ENCODE results near the gene PER1.
A peak's percentile ranks its signal among the peaks of the same experiment; 100 is the strongest.

PER1 gene, protein sequence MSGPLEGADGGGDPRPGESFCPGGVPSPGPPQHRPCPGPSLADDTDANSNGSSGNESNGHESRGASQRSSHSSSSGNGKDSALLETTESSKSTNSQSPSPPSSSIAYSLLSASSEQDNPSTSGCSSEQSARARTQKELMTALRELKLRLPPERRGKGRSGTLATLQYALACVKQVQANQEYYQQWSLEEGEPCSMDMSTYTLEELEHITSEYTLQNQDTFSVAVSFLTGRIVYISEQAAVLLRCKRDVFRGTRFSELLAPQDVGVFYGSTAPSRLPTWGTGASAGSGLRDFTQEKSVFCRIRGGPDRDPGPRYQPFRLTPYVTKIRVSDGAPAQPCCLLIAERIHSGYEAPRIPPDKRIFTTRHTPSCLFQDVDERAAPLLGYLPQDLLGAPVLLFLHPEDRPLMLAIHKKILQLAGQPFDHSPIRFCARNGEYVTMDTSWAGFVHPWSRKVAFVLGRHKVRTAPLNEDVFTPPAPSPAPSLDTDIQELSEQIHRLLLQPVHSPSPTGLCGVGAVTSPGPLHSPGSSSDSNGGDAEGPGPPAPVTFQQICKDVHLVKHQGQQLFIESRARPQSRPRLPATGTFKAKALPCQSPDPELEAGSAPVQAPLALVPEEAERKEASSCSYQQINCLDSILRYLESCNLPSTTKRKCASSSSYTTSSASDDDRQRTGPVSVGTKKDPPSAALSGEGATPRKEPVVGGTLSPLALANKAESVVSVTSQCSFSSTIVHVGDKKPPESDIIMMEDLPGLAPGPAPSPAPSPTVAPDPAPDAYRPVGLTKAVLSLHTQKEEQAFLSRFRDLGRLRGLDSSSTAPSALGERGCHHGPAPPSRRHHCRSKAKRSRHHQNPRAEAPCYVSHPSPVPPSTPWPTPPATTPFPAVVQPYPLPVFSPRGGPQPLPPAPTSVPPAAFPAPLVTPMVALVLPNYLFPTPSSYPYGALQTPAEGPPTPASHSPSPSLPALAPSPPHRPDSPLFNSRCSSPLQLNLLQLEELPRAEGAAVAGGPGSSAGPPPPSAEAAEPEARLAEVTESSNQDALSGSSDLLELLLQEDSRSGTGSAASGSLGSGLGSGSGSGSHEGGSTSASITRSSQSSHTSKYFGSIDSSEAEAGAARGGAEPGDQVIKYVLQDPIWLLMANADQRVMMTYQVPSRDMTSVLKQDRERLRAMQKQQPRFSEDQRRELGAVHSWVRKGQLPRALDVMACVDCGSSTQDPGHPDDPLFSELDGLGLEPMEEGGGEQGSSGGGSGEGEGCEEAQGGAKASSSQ (N-terminal part only)

DNA sequence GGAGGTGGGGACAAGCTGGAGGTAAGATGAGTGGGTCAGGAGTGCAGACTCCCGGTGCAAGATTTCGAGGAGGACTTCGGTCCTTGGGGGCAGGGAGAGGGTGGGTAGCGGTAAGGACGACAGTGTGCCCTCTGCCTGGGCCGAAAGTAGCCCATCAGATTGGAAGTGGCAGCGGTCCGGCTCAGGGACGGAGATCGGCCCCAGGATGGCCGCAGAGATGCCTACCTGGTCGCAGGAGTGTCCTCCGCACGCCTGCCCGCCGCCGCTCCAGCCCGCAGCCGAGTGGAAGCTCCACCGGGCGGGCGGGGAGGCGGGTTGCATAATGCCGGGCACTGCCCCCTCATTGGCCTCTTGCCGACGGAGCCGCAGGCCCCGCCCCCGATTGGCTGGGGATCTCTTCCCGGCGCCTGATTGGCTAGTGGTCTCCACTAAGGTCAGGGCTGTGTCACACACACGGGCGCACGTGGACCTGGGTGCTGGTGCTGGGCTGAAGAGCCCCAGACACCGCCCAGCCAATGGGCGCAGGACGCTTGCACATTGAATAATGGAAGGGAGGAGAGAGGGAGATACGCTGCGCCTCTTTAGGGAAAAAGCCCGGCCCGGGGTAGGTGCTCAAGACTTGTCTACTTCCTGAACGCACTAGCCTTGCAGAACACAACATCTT, at the start of gene PER1:
PER1 (minus strand) TSS at position 293 of the 664 bp plus-strand sequence. CDS start 1,698 bp downstream, outside the sequence.
- peak; percentile 68 to 71 for DNase-seq (ENCODE audit: low read depth in 2 of 2)

DNA sequence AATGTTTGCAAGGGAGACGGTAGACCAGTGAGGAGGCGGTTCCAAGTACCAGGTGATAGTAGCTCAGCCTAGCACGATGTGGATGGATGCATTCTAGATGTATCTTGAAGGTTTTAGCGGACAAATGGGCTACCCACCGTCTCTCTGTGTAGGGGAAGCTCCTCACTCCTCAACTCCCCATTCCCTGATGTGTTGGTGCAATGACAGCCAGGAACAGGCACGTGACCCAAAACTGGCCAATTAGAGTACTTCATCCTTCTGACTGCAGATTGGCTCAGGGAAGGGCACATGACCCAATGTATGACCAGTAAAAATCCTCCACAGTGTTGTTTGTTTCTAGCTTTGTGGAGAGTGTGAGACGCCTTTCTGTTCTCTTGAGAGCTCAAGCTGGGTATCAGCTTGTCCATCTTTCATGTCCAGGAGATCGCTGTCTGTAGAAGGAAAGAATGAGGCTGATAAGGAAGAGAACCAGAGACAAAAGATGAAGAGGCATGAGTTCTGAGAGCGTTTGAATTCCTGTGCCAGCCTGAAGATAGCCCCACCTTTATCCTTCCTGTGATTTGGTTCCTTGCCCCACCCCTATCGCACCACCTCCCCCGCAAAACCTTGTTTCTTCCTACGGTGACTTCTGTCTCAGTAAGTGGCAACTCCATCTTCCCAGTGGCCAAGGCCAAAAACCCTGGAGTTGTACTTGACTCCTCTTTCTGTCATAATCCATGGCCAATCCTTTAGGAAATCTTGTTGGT, 40.0 kb upstream of the PER1 start:
- peak in 1 of 2 experiments; percentile 71 for DNase-seq (ENCODE audit: low read depth in 2 of 2)

DNA sequence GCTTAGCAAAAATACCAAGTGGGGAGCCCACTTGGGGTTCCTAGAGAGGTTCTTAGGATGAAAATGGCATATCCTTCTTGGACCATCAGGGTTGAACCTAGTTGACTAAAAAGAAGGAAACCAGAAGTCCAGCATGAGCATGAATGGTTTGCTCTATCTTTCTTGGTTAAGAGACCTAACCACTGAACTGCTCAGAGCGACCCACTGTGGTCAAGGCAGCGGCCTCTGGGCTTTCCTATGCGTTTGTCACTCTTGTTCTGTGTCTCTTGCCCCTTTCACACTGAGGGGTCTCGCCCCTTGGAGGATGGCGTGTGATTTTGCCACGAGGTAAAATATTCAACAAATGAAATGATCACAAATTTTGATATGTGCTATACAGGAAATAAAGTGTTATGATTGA, 38.3 kb upstream of the PER1 start:
- DNase-seq (ENCODE audit: low read depth in 2 of 2), result no peak

DNA sequence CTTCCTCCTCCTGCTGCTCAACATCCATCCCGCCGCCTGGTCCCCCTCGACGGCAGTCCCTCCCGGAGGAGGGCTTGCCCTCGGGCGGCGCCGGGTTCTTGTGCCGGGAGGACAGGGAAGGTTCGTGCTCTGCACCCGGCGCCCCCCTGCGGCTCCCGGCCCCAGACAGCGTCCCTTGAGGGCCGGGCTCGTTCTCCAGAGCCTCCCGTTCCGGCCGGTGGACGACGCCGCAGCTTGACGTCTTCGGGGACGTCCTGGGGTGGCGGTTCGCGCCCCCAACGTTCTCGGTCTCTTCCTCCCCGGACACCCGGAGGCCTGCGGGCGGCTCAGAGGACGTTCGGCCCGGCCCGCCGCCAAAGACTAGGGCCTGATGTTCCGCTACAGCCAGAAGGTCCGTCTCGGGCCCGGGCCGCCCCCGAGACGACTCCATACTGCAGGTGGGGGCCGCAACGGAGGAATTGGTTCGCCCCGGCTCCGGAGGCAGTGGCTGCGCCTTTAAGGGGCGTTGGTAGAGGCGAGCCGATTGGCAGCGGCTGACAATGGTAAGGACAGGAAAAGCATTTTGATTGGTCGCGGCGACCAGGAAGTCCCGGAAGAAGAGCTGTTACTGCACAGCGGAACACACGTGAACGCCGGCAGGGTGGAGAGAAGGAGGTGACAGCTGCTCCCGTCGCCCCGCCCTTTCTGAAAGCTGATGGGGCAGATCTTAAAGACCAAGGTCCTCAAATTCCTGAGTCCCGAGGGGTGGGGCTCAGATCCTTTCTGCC, 37.7 kb upstream of the PER1 start, which contains the start of gene BORCS6:
BORCS6 (minus strand) TSS at position 470 of the 767 bp plus-strand sequence; CDS start at position 430, 40 bp downstream.
- DNase-seq (ENCODE audit: low read depth in 2 of 2), result peak; percentile 94 to 96

DNA sequence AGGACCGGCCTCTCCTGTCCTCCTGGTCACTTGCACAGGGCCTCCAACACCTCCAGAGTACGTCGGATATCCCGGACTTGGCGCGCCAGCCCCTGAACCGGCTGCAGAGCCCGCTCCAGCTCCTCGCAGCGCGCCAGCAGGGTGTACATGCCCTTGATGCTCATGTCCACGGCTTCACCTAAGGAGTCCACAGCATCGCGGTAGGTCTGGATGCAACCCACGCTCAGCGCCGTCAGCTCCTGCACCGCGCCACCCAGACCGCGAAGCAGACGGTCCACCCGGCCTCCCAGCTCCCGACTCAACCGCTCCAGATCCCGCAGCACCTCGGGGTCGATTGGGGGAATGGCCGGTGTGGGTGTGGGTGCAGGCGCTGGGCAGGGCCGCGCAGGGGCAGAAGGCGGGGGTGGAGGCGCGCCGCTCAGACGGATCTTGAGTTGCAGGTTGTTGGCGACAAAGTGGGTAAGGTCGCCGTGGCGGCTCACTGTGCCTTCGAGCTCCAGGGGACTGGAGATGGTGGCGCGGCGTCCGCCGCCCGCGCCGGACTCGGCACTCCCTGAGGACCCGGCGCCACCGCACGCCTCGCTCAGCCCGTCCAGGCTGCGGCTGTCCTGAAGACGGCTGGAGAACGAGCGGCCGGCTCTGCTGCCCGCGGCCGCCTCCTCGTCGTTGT, 37.0 kb upstream of the PER1 start:
- no peak for DNase-seq (ENCODE audit: low read depth in 2 of 2)

DNA sequence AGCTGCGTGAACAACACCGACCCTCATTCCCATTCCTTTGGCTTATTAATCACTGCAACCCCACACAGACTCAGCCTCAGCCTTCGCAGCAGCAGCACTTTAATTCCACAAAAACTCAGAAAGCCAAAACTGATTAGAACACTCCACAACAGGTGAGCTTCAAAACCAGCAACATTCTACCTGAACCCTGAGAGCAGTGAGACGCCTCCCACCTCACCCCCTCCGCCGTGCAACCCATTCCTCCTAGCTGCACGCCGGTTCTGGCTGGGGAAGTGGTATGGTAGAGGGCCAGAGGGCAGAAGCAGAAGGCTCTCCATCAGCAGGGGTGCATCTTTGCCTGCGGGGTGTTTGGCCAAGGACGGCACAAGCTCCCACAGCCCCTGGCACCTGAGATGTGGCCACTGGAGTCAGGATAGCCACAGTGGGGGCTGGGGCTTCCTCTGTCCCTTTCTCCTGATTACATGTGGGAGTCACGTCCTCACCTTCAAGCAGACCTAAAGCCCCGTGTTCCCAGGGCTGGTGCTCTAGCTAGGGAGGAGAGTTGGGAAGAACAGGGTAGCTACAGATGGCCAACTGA, 36.1 kb upstream of the PER1 start:
- no peak for DNase-seq (ENCODE audit: low read depth in 2 of 2)

DNA sequence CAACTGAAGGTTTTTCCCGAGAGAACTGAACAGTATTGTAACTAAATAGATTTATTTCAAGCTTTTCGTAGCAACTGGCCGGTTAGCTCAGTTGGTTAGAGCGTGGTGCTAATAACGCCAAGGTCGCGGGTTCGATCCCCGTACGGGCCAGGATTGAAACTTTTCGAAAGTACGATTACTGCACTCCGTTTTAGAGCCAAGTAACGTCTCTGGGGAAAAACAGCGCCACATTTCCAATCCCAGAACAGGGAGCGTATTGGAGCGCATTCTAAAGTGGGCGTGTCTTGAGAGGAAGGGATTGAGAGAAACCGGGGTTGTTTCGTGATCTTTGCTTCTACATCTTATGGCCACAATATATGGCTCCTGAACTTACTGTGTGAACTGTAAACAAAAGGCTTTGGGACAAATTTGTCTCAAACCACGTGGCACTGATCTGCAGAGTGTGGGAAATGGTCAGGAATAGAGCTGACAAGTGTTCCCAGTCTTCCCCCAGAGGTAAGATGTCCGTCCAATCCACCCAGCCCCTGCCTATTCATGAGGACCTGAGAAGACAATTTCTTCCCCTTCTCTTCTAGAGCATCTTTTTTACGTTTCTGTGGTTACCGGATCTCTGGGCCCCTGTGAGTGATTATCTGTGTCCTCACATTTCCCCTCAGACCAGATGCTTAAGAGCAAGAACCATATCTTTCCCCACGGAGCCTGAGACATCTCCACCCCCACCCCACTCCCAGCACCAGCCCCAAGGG, 35.5 kb upstream of the PER1 start:
- peak; percentile 99 for DNase-seq (ENCODE audit: low read depth in 2 of 2)

DNA sequence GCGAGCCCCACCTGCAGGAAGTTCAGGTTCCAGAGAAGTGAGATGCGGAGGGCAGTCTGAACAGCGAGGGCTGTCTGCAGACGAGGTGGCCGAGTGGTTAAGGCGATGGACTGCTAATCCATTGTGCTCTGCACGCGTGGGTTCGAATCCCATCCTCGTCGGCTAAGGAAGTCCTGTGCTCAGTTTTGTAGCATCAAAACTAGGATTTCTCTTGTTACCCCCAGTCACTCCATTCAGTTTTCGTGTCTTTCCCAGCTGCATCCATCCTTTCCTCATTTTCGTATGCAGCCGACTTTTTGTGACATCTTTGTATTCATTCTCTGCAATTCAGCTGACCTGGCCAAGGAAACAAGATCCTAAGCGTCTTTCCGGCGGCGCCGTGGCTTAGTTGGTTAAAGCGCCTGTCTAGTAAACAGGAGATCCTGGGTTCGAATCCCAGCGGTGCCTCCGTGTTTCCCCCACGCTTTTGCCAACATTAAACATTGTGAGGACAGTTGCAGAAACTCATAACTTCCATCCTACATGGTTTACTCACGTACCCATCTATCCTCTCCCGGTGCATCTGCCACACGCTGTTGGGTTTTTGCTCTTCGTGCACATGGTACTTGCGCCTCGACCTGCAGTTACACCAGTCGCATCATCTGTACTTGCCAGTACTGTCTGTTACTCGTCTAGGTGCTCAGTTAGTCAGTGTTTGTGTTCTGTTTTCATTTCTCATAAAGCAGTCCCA, 34.7 kb upstream of the PER1 start:
- peak; percentile 88 to 91 for DNase-seq (ENCODE audit: low read depth in 2 of 2)

DNA sequence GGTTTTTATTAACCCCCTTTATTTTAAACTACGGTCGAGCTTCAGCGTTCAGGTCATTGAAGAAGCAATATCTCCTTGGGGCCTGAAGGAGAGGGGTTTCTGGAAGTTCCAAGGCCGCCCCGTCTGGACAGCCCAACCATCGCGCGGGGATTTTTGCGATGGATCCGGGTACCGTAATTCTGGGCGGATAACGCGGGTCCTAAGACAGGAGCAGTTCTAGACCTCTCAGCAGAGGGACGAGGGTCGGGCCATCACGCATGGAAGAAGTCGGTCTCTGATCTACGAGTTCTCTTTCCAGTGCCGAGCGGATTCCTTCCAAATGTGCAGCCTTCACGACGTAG, 34.2 kb upstream of the PER1 start:
- no peak for DNase-seq (ENCODE audit: low read depth in 2 of 2)

DNA sequence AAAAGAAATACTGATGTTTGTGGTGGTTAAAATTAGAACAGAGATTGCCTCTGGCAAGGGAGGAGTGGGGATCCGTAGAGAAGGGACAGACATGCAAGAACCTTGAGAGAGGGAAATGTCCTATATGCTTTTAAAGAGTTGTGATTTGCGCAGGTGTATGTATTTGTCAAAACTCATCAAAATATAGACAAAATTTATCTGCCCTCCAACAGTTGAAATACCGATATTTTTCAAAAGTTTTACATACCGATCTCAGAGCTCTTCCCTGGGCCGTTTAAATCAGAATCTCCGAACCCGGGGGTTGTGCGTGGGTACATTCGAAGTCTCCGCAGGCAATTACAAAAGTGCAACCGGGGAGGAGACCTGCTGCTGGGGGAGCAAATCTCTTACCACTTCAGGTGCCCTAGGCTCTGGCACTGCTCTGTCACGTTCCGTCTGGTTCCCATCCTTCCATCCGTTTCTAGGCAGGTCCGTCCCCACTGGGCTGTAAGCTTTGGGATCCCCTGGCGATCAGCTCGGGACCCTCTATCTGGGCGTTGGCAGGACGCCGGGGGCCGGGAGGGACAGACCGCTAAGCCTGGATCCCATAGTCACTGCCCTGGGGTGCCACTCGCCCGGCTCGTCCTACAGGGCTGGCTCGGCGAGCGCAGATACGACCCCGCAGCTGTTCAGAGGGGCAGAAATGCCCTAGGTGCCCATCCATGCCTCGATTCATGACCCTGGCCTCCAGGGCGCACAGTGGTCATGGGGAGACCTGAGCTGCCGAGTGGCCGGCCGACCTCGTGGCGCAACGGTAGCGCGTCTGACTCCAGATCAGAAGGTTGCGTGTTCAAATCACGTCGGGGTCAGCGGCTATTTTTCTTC, 33.6 kb upstream of the PER1 start:
- DNase-seq (ENCODE audit: low read depth in 2 of 2), result peak in 1 of 2 experiments; percentile 24

DNA sequence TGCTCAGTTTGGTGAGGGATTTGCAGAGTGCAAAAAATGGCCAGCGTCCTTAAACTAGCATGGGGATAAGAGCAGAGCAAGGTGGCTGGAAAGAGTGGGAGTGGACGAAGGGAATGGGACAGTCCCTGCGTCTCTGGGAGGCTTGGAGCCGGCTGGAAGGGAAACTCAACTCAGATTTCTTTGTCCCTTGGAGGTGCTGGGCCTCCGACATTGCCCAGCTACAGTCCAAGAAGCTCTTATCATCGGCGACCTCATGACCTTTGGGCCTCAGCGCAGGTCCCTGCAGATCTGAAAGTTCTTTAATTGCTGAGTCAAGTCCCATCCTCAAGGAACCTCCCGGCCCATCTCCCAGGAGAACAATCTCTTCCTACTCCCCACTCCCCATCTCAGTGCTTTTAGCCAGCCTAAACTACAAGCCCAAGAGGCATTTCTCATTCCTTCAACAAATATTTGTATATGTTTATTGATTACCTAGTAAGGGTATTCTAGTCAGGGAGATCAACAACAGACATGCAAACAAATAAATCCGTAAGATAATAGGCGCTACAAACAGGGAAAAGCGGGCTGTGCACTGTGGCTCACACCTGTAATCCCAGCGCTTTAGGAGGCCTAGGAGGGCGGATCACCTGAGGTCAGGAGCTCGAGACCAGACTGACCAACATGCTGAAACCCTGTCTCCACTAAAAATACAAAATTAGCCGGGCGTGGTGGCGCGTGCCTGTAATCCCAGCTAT, 25.0 kb upstream of the PER1 start:
- no peak for DNase-seq (ENCODE audit: low read depth in 2 of 2)

DNA sequence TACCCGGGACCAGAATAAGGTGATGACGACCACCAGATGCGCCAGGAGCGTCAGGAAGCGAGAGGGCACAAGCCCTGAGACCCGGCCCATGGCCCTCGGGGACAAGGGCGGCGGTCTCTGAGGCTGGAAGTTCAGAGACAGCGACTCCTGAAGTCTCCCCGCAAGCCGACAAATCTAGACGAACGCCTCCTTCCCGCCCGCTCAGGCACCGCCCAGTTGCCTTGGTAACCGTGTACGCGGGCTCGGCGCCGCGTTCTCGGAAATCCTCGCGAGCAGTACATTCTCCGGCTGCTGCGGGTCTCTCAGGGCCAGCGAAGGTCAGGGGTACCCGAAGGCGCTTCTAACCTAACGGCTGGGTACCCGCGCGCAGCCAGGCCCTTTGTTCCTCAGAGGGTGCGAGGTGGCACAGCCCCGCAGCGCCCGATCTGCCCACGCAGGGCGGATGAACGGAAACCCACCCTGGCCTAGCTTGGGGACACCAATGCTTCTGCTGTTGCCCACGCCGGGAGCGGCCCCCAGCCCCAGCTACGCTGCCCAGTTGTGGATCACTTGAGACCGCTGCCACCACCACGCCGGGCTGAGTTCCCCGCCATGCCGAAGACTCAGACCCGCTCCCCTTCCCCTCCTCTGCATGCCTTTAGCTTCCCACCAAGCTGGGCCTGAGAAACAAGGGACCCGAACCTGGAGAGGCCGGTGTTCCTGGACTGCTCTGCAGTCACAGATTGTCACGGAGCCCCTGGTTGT, 24.2 kb upstream of the PER1 start, which contains the start of gene TMEM107:
TMEM107 (minus strand) TSS at position 184 of the 744 bp plus-strand sequence; CDS start at position 90, 94 bp downstream.
- peak in 1 of 2 experiments; percentile 42 for DNase-seq (ENCODE audit: low read depth in 2 of 2)

DNA sequence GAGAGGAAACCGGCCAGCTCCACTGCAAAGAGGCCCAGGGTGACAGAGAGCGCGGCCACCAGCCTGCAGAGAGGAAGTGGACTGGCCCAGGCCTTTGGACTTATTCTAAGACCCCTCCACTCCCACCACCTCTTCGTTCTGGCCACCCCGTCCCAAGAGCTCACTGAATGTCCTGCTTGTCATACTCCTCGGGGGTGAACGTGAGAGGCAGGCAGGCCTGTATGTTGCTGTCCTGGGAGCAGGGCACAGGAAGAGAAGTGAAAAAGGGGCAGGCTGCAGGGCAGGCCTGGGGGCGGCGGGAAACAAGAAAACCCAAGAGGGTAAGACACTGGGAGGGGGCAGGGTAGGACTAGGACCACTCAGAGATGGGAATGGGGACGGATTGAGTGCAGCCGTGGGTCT, 23.6 kb upstream of the PER1 start:
- DNase-seq (ENCODE audit: low read depth in 2 of 2), result no peak

DNA sequence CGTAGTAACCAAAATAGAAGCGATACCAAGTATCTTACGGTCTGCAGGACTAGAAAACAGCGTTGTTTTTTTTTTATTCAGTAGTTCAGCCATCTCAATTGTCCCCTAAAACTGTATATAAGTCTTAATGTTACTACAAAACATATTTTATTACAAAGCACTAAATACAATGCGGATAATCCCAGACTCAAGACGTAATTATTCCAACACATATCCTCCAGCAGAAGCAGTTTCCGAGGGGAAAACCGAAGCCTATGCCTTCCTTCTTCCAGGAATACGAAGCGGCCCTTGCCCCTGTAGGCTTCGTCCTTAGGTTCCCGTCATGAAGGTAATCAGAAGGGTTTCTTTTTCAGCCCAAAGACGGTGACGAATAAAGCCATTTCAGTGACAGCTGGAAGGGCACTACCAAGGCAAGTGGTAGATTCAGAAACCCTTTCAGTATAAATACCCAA, 21.7 kb upstream of the PER1 start:
- DNase-seq (ENCODE audit: low read depth in 2 of 2), result no peak

Data from fibroblast of skin of left biceps (primary cell).